Fibroblast of lung (primary cell): ENCODE results near the gene RRAD. TPM values are rescaled to one million over a fixed set of nuclear protein-coding genes. Genes with fewer than 3 reads are reported as not detected.

ENCODE experiments used
- DNase-seq, 2 donors: peaks; one replicate each; pipeline versions ENCODE4 v3.0.0 to v3.0.0-alpha.2; 2010; ENCODE audit warnings: low read depth in 2 of 2
- H2AFZ ChIP-seq: 2 replicates; pipeline ENCODE4 v1.5.1; 2012; ENCODE audit warnings: low read length, control low read depth, inconsistent platforms
- H3K27ac ChIP-seq: 2 replicates; pipeline ENCODE4 v1.5.1; 2011; ENCODE audit warnings: low read length, control low read depth; ENCODE audit not compliant: insufficient read depth
- H3K27me3 ChIP-seq: 2 replicates; pipeline ENCODE4 v1.5.1; 2011; ENCODE audit warnings: mild to moderate bottlenecking, low read length; ENCODE audit not compliant: control insufficient read depth, insufficient read depth
- H3K36me3 ChIP-seq: 2 replicates; pipeline ENCODE4 v1.5.1; 2011; ENCODE audit warnings: low read length; ENCODE audit not compliant: control insufficient read depth, insufficient read depth
- H3K4me1 ChIP-seq: 2 replicates; pipeline ENCODE4 v1.5.1; 2011; ENCODE audit warnings: low read length; ENCODE audit not compliant: control insufficient read depth, insufficient read depth; ENCODE audit errors: extremely low read depth
- H3K4me2 ChIP-seq: 2 replicates; pipeline ENCODE4 v1.5.1; 2011; ENCODE audit warnings: low read length, control low read depth; ENCODE audit not compliant: insufficient read depth; ENCODE audit errors: extremely low read depth
- H3K4me3 ChIP-seq, 4 experiments: fragments of 200-600 bp in 1 of 4; sonication (generic) in 1 of 4; replicated peaks in 1 of 4; 2 replicates each; pipeline ENCODE4 v1.5.1; 2011 to 2016; ENCODE audit warnings: low read length in 4 of 4, low read depth in 3 of 4, mild to moderate bottlenecking in 3 of 4, control low read depth in 2 of 4, inconsistent platforms in 1 of 4, mixed read lengths in 1 of 4; ENCODE audit not compliant: insufficient read depth in 1 of 4; ENCODE audit errors: control extremely low read depth in 1 of 4
- H3K79me2 ChIP-seq: 2 replicates; pipeline ENCODE4 v1.5.1; 2012; ENCODE audit warnings: mild to moderate bottlenecking, low read length, inconsistent platforms; ENCODE audit not compliant: control insufficient read depth, insufficient read depth
- H3K9ac ChIP-seq: 2 replicates; pipeline ENCODE4 v1.5.1; 2011; ENCODE audit warnings: mild to moderate bottlenecking, low read length, control low read depth; ENCODE audit not compliant: insufficient read depth
- H3K9me3 ChIP-seq: 2 replicates; pipeline ENCODE4 v1.5.1; 2012; ENCODE audit warnings: low read depth, low read length; ENCODE audit not compliant: control insufficient read depth, insufficient read depth
- H4K20me1 ChIP-seq: 2 replicates; pipeline ENCODE4 v1.5.1; 2011; ENCODE audit warnings: low read length; ENCODE audit not compliant: control insufficient read depth, insufficient read depth; ENCODE audit errors: extremely low read depth
- EZH2 ChIP-seq: IDR thresholded peaks from 2 replicates; pipeline ENCODE4 v1.5.1; 2012; ENCODE audit warnings: low read length, control low read depth, mild to moderate bottlenecking; ENCODE audit errors: missing control alignments
- polyA plus RNA-seq, 2 donors: library from polyadenylated mRNA; depleted of rRNA in 1 of 2; stranded (reverse) in 1 of 2; unstranded in 1 of 2; fragments of >200 nt; gene quantifications; 2 replicates each; pipeline ENCODE4 v1.2.1, GENCODE V29; 2011 to 2012; ENCODE audit warnings: missing spikeins in 1 of 2
- total RNA-seq: library from RNA; depleted of rRNA; stranded (reverse); fragments of >200 nt; gene quantifications from 2 replicates; pipeline ENCODE4 v1.2.1, GENCODE V29; 2014
- TF ChIP-seq, protein P1 (sequence below), 2 donors: IDR thresholded peaks in 1 of 2; conservative IDR thresholded peaks in 1 of 2; 1 replicate in 1 of 2; 2 replicates in 1 of 2; pipeline ENCODE4 v1.5.1; 2011 to 2012; ENCODE audit warnings: low read length in 2 of 2, control low read depth in 1 of 2, inconsistent platforms in 1 of 2, low read depth in 1 of 2, mild to moderate bottlenecking in 1 of 2

RRAD gene
- total and polyA plus RNA-seq, 2 donors (not counting 1 experiment from before 2014, with no cell fraction given): 11.6 to 83.7 TPM

DNA sequence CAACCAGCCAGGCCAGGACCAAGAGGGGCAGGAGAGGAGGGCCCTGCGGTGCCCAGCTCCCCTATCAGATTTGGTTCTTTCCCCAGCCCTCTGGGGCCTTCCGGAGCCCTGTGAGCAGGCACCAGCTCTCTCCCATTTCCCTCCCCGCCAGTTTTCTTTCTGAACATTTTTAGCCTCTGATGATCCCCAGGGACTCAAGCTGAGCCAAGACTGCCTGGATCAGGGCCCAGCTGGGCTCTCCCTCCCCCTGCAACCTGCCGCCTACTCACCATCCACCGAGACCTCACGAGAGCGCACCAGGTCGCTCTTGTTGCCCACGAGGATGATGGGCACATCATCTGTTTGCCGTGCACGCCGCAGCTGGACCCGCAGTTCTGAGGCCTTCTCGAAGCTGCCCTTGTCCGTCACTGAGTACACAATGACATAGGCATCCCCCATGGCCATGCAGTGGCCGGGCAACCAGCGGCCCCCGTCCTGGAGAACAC, 2.0 kb downstream of the RRAD start:
- Histone ChIP-seq H3K27me3 (peaks cover 2% of the 10 kb centered on the region), H4K20me1 (no peaks in the 10 kb centered on the region), H3K4me3 (peak overlapping the region in 2 of 4 experiments; percentile 13 to 67), H3K4me1 (peaks cover 32% of the 10 kb centered on the region), H3K9me3 (no peaks in the 10 kb centered on the region), H3K79me2 (no peaks in the 10 kb centered on the region), H3K4me2 (peak overlapping the region; percentile 21), H3K27ac (no peak overlapping the region), H2AFZ (no peak overlapping the region), H3K36me3 (peaks cover 3% of the 10 kb centered on the region), H3K9ac (no peak overlapping the region)
- TF ChIP-seq, protein P1, sequence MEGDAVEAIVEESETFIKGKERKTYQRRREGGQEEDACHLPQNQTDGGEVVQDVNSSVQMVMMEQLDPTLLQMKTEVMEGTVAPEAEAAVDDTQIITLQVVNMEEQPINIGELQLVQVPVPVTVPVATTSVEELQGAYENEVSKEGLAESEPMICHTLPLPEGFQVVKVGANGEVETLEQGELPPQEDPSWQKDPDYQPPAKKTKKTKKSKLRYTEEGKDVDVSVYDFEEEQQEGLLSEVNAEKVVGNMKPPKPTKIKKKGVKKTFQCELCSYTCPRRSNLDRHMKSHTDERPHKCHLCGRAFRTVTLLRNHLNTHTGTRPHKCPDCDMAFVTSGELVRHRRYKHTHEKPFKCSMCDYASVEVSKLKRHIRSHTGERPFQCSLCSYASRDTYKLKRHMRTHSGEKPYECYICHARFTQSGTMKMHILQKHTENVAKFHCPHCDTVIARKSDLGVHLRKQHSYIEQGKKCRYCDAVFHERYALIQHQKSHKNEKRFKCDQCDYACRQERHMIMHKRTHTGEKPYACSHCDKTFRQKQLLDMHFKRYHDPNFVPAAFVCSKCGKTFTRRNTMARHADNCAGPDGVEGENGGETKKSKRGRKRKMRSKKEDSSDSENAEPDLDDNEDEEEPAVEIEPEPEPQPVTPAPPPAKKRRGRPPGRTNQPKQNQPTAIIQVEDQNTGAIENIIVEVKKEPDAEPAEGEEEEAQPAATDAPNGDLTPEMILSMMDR (conservative IDR thresholded peaks at IDR 0.05 in 1 of 2, IDR thresholded peaks at IDR 0.05 in 1 of 2; ENCODE audit: low read depth in 1 of 2, low read length in 2 of 2): no peak
- no peak for TF ChIP-seq EZH2
- DNase-seq: peak in 1 of 2 donors; percentile 51

DNA sequence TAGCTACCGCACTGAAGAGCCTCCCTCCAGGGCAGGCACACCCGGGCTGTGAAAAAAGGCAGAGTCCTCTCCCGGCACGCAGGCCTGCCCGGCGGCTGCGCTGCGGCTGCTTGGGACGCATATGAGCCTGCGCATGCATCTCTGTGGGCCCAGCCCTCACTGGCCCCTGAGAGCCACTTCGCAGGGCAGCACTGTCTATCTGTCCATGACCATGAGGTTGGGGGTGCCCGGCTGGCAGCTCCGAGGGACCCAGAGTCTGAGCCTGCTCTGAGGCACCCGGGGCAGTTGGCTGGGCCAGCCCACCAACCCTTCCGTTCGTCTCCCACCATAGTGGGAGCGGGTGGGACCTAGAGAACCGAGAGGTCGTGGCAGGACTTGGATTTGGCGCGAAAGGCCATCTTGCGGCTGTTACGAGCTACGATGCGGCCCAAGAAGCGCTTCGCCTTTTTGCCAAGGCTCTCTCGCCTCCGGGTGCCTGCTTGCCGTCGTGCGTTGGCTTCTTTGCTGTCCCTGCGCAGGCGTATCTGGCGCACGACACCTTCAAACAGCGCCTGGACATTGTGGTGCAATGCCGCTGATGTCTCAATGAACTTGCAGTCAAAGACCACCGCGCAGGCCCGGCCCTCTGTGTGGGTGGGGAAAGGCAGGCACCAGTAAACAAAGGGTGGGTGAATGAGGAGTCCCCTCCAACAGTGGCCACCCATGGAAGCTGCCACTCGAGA, 3.4 kb downstream of the RRAD start:
- peaks cover 19% of the 10 kb centered on the region for H3K4me1 ChIP-seq
- H3K4me2 ChIP-seq: no peak overlapping the region
- H3K79me2 ChIP-seq: no peaks in the 10 kb centered on the region
- no peak overlapping the region for H2AFZ ChIP-seq
- no peaks in the 10 kb centered on the region for H3K9me3 ChIP-seq
- TF ChIP-seq, protein P1 (conservative IDR thresholded peaks at IDR 0.05 in 1 of 2, IDR thresholded peaks at IDR 0.05 in 1 of 2; ENCODE audit: low read depth in 1 of 2, low read length in 2 of 2): no peak
- TF ChIP-seq EZH2: no peak
- H3K9ac ChIP-seq: no peak overlapping the region
- H3K36me3 ChIP-seq: peaks cover 3% of the 10 kb centered on the region
- H3K4me3 ChIP-seq: no peak overlapping the region
- no peak overlapping the region for H3K27ac ChIP-seq
- DNase-seq: no peak
- no peaks in the 10 kb centered on the region for H4K20me1 ChIP-seq
- peaks cover 2% of the 10 kb centered on the region for H3K27me3 ChIP-seq

DNA sequence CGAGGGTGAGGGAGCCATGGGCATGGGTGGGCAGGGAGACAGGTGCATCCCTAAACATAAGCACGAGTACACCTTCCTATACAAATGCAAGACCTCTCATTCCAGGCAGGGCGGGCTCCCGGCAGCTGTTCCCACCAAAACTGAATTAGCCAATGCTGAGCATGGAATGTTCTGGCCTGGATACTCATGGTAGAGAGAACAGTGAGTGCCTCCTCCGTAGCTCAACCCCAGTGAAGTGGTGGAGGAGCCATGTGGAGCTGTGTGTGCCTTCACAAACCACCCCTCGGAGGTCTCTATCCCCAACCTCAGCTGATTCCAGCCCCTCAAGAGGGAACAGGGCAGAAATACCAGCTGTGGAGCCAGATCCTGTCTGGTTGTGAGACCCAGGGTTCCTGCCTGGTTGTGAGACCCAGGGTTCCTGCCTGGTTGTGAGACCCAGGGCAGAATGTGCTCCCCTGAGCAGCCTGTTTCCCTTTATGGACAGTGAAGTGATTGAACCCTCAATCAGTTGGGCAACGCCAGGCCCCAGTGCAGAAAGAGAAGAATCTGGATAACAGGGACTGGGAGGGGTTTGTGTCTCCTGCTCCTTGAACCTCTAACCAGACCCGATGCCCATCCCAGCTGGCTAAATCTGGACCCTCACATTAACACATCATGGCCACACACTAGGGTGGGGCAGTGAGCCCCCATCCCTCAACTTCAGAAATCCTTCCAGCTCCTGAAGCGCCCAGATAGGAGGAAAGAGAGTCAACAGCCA, 4.2 kb downstream of the RRAD start:
- Histone ChIP-seq H3K4me2 (no peak overlapping the region), H3K27me3 (peaks cover 3% of the 10 kb centered on the region)
- no peak for DNase-seq

More for the DNA sequence above, 4.2 kb downstream of the RRAD start:
- Histone ChIP-seq H3K9me3 (no peaks in the 10 kb centered on the region), H3K4me1 (peaks cover 11% of the 10 kb centered on the region), H3K9ac (no peak overlapping the region), H2AFZ (no peak overlapping the region), H4K20me1 (no peaks in the 10 kb centered on the region), H3K36me3 (peaks cover 3% of the 10 kb centered on the region), H3K27ac (no peak overlapping the region), H3K79me2 (no peaks in the 10 kb centered on the region), H3K4me3 (no peak overlapping the region)
- TF ChIP-seq, protein P1 (conservative IDR thresholded peaks at IDR 0.05 in 1 of 2, IDR thresholded peaks at IDR 0.05 in 1 of 2; ENCODE audit: low read depth in 1 of 2, low read length in 2 of 2): no peak
- TF ChIP-seq EZH2: no peak
